Loucy (cell line): ENCODE results near the gene HDAC10.

Experiments used
- H2AFZ ChIP-seq: fragments of 200-600 bp; sonication (generic); 2 replicates; pipeline ENCODE4 v1.6.0; 2016; ENCODE audit warnings: antibody characterized with exemption, mild to moderate bottlenecking, low read length, moderate library complexity
- H3F3A ChIP-seq: fragments of 200-600 bp; 2 replicates; pipeline ENCODE4 v1.6.0; 2016; ENCODE audit warnings: antibody characterized with exemption, low read depth, mild to moderate bottlenecking
- H3K27me3 ChIP-seq: fragments of 200-600 bp; sonication (generic); 2 replicates; pipeline ENCODE4 v1.6.1; 2014; ENCODE audit warnings: low read length, mild to moderate bottlenecking; ENCODE audit not compliant: insufficient read depth, poor library complexity, severe bottlenecking
- H3K36me3 ChIP-seq: fragments of 200-600 bp; sonication (generic); 2 replicates; pipeline ENCODE4 v1.6.1; 2016; ENCODE audit warnings: low read length; ENCODE audit not compliant: insufficient read depth
- H3K4me1 ChIP-seq: fragments of 200-600 bp; sonication (generic); 2 replicates; pipeline ENCODE4 v1.5.1; 2014; ENCODE audit warnings: low read length, mild to moderate bottlenecking; ENCODE audit not compliant: insufficient read depth, poor library complexity, severe bottlenecking
- H3K4me2 ChIP-seq: fragments of 200-600 bp; sonication (generic); 2 replicates; pipeline ENCODE4 v1.6.0; 2014; ENCODE audit warnings: antibody characterized with exemption, low read length, low read depth, mild to moderate bottlenecking; ENCODE audit not compliant: poor library complexity, severe bottlenecking
- H3K4me3 ChIP-seq: fragments of 200-600 bp; sonication (generic); 2 replicates; pipeline ENCODE4 v1.5.1; 2014; ENCODE audit warnings: low read length, mild to moderate bottlenecking, mixed read lengths; ENCODE audit not compliant: poor library complexity, severe bottlenecking
- H3K79me2 ChIP-seq: fragments of 200-600 bp; sonication (generic); 2 replicates; pipeline ENCODE4 v1.6.1; 2014; ENCODE audit warnings: low read length; ENCODE audit not compliant: insufficient read depth
- H3K9ac ChIP-seq: fragments of 200-600 bp; sonication (generic); 2 replicates; pipeline ENCODE4 v1.6.0; 2014; ENCODE audit warnings: mild to moderate bottlenecking, low read depth, low read length, moderate library complexity; ENCODE audit not compliant: poor library complexity, severe bottlenecking
- H3K9me2 ChIP-seq: fragments of 200-600 bp; sonication (generic); replicated peaks from 2 replicates; pipeline ENCODE4 v1.6.1; 2016; ENCODE audit warnings: low read depth, low read length, mixed read lengths
- H3K9me3 ChIP-seq: fragments of 200-600 bp; sonication (generic); 2 replicates; pipeline ENCODE4 v1.6.1; 2014; ENCODE audit warnings: mild to moderate bottlenecking, antibody characterized with exemption, low read length, low read depth; ENCODE audit not compliant: insufficient read depth
- H4K20me1 ChIP-seq: fragments of 200-600 bp; sonication (generic); 2 replicates; pipeline ENCODE4 v1.6.0; 2014; ENCODE audit warnings: antibody characterized with exemption, low read length, mild to moderate bottlenecking; ENCODE audit not compliant: insufficient read depth, poor library complexity, severe bottlenecking
- EZH2phosphoT487 ChIP-seq: fragments of 200-600 bp; IDR thresholded peaks from 2 replicates; pipeline ENCODE4 v1.6.1; 2018; ENCODE audit warnings: antibody characterized with exemption, mild to moderate bottlenecking, moderate library complexity, borderline replicate concordance
- TF ChIP-seq, protein P1 (sequence below): fragments of 200-600 bp; sonication (generic); conservative IDR thresholded peaks from 2 replicates; pipeline ENCODE4 v1.5.1; 2014; ENCODE audit warnings: mild to moderate bottlenecking, antibody characterized with exemption, low read length

The HDAC10 gene

DNA sequence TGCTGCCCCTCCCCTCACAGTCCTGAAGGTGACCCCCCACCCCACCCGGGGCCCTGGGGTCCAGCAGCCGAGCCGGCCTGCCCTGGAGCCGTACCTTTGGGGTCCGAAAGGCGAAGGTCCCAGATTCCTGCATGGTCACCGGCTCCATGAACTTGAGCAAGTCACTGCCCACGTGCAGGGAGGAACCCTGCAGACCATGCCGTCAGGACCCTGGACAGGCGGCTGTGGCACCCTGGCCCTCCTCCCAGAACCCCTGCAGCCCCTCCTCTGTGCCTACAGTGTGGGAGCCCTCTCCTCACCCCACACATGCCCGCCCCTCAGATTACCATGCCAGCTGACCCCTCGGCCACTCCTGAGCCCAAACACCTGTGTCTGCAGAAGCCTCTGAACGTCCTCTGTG is 33.4 kb upstream of the HDAC10 start:
- no peak for TF ChIP-seq EZH2phosphoT487
- TF ChIP-seq, protein P1, sequence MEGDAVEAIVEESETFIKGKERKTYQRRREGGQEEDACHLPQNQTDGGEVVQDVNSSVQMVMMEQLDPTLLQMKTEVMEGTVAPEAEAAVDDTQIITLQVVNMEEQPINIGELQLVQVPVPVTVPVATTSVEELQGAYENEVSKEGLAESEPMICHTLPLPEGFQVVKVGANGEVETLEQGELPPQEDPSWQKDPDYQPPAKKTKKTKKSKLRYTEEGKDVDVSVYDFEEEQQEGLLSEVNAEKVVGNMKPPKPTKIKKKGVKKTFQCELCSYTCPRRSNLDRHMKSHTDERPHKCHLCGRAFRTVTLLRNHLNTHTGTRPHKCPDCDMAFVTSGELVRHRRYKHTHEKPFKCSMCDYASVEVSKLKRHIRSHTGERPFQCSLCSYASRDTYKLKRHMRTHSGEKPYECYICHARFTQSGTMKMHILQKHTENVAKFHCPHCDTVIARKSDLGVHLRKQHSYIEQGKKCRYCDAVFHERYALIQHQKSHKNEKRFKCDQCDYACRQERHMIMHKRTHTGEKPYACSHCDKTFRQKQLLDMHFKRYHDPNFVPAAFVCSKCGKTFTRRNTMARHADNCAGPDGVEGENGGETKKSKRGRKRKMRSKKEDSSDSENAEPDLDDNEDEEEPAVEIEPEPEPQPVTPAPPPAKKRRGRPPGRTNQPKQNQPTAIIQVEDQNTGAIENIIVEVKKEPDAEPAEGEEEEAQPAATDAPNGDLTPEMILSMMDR, result no peak
- no peaks in the 10 kb centered on the region for H3K79me2 ChIP-seq
- no peaks in the 10 kb centered on the region for H3K27me3 ChIP-seq
- no peaks in the 10 kb centered on the region for H3K9me2 ChIP-seq
- no peaks in the 10 kb centered on the region for H4K20me1 ChIP-seq
- H3F3A ChIP-seq, result no peaks in the 10 kb centered on the region
- H3K36me3 ChIP-seq, result peaks cover 4% of the 10 kb centered on the region; the same call in 1 of the 2 replicates
- no peak overlapping the region for H2AFZ ChIP-seq
- no peak overlapping the region for H3K9ac ChIP-seq
- no peak overlapping the region for H3K4me2 ChIP-seq
- H3K9me3 ChIP-seq, result no peaks in the 10 kb centered on the region
- no peak overlapping the region for H3K4me3 ChIP-seq
- no peaks in the 10 kb centered on the region for H3K4me1 ChIP-seq

DNA sequence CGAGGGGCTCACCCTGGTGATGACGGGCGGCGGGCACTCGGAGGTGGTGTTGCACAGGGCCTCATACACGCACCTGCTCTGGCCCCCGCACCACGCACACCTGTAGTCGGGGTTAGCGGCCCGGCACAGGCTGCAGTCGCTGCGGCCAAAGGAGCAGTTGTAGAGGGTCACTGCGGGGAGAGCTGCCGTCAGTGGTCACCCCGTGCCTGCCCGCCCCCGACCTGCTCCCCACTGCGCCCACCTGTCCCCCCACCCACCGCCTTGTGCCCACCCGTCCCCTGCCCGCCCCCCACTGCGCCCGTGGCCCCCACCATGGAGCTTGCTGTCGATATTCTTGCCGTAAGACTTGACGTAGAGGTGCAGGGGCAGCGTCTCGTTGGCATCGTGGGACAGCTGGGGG is 32.8 kb upstream of the HDAC10 start:
- no peak overlapping the region for H3K4me2 ChIP-seq
- no peak overlapping the region for H3K4me3 ChIP-seq
- H4K20me1 ChIP-seq, result no peaks in the 10 kb centered on the region
- H3K9me3 ChIP-seq, result no peaks in the 10 kb centered on the region
- H3K27me3 ChIP-seq, result no peaks in the 10 kb centered on the region
- H2AFZ ChIP-seq, result no peak overlapping the region
- no peaks in the 10 kb centered on the region for H3K4me1 ChIP-seq
- H3F3A ChIP-seq, result no peaks in the 10 kb centered on the region
- no peak for TF ChIP-seq EZH2phosphoT487
- TF ChIP-seq, protein P1, result no peak
- H3K9ac ChIP-seq, result no peak overlapping the region
- no peaks in the 10 kb centered on the region for H3K9me2 ChIP-seq
- no peaks in the 10 kb centered on the region for H3K79me2 ChIP-seq
- H3K36me3 ChIP-seq, result no peaks in the 10 kb centered on the region; the same call in 1 of the 2 replicates

- Histone ChIP-seq H3K79me2 (no peaks in the 10 kb centered on the region), H4K20me1 (no peaks in the 10 kb centered on the region), H3K27me3 (no peaks in the 10 kb centered on the region), H3K9me3 (no peaks in the 10 kb centered on the region), H3K9ac (no peak overlapping the region), H3K4me2 (no peak overlapping the region), H3F3A (no peaks in the 10 kb centered on the region), H3K9me2 (no peaks in the 10 kb centered on the region), H2AFZ (no peak overlapping the region), H3K36me3 (no peaks in the 10 kb centered on the region; the same call in 1 of the 2 replicates), H3K4me1 (no peaks in the 10 kb centered on the region), H3K4me3 (no peak overlapping the region)
- TF ChIP-seq, protein P1, result no peak
- TF ChIP-seq EZH2phosphoT487, result no peak
Observed at GRCh38 chr22:50282361-50283155, 31.5 kb upstream of the HDAC10 start.
